HG03064 (cell line): ENCODE measurements around the gene ARNT2.
"Not testable (repeated sequence)": the region's sequence is repeated elsewhere in the genome, so short reads cannot be mapped to it uniquely, and the experiment has no call there.

Source experiments
- ATAC-seq: cut with Tn5 transposase; IDR thresholded peaks from one replicate; pipeline ENCODE4 v1.9.1; 2021; ENCODE audit warnings: low read depth; ENCODE audit not compliant: unreplicated experiment

Gene ARNT2

DNA sequence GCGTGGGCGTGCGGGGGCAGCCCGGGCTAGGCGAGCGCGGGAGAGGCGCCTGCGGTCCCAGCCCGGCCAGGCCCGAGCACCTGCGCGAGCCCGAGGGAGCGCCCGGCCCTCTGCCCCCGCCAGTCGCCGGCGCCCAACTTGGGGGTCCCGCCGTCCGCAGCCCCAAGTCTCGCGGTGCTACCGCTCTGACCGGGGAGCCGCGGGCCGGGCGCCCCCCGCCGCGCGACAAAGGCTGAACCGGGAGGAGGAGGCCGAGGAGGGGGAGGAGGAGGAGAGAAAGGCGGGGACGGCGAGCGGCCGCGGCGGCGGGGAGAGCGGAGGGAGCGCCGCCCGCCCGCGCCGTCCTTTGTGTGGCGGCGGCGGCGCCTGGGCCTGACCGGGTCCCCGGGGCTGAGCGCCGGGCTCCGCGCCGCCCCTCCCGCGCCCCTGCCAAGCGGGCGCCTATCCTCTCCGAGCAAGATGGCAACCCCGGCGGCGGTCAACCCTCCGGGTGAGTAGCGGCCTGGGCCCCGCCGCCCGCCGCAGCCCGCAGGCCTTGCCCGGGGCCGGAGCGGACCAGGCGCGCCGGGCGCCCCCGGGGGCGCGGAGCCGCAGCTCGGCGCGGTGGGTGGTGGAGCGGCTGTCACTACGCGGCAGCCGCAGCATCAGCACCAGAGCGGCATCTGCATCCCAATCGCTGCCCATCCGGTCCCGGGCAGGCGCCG, at the start of gene ARNT2:
Gene ARNT2, plus strand, starts transcription at position 326 of the 704 bp plus-strand sequence. Its CDS starts 134 bp downstream, at position 460.
- no peak for ATAC-seq

DNA sequence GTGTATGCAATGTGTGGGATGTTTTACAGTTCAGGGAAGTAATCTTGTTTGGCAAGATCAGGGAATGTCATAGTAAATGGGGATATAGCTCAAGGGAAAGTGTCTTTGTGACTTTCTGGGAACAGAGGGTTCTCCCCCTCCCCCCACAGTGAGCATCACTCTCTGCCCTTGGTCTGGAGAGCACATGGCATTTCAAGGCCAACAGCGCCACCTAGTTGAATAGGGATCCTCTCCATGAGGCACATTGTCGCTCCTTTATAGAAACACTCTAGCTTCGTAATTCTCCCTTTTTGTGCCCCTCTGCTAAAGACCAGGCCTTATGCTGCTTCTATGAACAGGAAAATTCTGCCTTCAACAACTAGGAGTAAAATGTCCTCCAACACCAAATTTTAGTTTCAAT, 37.1 kb upstream of the ARNT2 start:
- no peak for ATAC-seq

DNA sequence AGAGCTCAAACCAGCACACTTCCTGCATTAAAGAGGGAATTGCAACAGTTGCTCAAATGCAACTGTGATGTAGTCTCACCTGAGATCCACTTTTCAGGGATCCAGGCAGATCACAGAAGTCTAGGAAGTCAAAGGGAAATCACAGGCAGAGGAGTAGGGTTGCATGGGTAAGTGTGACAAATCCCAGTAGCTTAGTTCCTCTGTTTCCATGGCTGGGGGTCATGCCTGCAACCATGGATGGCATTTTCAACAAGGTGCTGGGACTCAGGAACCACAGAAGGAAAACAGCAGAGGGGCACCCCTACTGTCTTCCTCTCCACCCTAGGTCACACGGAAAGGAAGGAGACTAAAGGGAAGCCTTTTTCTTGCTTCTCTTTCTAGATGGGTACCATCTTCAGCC, 36.5 kb upstream of the ARNT2 start:
- ATAC-seq, result no peak

- no peak for ATAC-seq
Measured at GRCh38 chr15:80371924-80372323, 32.3 kb upstream of the ARNT2 start.

DNA sequence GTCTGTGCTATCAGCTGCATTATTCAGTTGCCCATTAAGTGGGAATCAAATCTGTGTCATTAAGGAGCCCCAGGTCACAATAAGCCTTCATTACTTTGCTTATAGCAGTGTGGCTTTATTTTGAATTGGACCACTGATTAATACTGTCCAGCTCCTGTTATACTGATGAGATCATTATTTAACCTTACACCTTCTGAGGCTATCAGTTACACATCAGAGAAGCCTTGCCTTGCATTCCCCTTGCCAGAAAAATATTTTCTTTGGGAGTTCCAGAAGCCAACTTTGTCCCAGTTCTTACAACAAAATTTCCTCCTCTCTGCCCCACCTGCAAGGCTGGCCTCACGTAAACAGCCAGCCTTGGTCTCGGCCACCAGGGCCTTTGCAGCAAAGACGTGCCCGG, 29.7 kb upstream of the ARNT2 start:
- no peak for ATAC-seq

GRCh38 chr15:80375968-80376891, 28.0 kb upstream of the ARNT2 start:
- ATAC-seq, result no peak

DNA sequence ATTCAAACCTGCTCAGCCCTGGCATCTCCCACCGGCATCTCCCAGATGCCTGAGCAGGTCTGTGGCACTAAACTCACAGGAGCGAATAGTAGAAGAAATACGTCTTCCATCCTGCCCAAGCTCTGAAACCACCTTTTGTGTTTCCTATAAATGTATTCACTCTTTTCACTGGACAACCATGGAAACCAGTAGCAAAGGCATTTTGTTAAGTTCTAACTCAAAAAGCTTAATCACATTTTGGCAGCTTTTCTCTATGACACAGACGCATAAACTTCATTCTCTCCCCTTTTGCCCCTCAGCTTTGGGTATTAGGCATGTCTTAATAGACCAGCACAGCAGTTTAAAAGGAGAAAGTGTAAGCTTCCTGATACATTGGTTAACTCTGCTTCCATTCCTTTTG, 24.5 kb upstream of the ARNT2 start:
- ATAC-seq, result no peak

- no peak for ATAC-seq
Measured at GRCh38 chr15:80380154-80380553, 24.0 kb upstream of the ARNT2 start.

GRCh38 chr15:80382285-80382684, 21.9 kb upstream of the ARNT2 start:
- no peak for ATAC-seq

DNA sequence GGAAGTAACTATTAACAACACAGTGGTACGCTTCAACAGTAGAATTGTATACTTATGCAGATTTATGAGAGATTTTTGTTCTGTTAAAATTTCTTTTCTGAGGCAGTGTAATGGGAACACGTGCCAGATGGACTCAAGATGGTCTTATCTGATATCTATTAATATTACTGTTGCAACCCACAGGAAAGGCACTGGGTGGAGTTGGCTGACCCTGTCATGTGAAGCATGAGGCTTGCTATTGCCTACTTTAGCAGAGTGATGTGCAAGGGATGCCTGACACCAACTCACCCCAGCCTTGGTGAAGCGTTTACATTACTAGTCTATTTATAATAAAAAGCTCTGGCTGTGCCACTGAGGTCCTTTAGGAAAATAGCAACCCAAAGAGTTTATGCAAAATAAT, 19.8 kb upstream of the ARNT2 start:
- ATAC-seq, result no peak

- no peak for ATAC-seq
Measured at GRCh38 chr15:80386151-80386550, 18.0 kb upstream of the ARNT2 start.

DNA sequence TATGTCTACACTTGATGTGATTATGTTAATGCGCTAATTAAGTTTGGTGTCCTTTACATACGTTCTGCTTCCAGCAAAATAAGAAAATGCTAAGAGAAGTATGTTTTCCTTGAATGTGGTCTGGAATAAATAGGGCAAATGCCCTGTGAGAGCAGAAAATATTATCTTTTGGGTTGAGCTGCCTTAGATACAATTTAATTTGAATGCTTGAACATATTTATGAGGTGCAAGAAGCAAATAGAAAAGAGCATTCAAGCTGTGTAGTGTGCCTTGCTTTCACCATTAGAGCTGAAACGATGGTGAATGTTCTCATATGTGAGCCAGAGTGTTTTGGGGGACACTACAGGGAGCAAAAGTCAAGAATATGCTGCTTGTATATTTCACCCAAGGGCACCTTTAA, 15.9 kb upstream of the ARNT2 start:
- ATAC-seq, result no peak

- no peak for ATAC-seq
Measured at GRCh38 chr15:80389370-80389769, 14.8 kb upstream of the ARNT2 start.

- not testable (repeated sequence) for ATAC-seq
Measured at GRCh38 chr15:80390942-80391341, 13.2 kb upstream of the ARNT2 start.

DNA sequence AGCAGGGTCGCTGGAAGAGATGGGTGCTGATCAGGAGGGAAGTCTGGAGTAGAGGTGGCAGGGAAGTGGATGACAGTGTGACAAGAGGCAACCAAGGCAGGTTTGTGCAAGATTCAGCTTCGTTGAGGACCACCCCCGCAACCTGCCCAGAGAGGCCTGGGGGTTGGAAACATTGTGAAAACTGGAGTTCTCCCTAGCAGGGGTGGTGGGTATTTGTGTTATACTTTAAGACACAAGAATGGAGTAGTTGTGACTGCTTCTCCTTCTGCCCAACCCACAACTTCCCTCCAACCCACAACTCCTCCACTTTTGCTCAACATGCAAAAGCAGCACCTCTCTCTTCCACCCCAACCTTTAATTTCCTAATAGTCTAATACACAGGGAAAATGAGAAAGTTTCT, 8.6 kb upstream of the ARNT2 start:
- ATAC-seq, result no peak

DNA sequence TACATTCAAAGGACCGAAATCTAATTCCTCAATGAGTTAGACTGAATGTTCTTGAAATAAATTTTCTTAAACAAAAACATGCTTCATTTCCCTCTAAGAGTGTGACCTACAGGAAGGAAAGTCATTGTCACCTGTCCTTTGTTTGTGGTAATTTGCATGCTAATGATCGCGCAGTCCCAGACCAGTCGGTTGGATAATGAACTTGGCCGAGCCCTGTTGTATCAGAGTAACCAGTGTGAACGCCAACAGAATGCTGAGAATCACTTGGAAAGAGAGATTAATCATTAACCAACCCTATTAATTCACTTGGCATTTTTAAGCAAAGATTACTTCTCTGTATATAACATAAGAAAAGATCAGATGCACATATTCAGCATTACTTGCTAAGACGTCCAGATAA, 8.1 kb upstream of the ARNT2 start:
- ATAC-seq, result no peak

DNA sequence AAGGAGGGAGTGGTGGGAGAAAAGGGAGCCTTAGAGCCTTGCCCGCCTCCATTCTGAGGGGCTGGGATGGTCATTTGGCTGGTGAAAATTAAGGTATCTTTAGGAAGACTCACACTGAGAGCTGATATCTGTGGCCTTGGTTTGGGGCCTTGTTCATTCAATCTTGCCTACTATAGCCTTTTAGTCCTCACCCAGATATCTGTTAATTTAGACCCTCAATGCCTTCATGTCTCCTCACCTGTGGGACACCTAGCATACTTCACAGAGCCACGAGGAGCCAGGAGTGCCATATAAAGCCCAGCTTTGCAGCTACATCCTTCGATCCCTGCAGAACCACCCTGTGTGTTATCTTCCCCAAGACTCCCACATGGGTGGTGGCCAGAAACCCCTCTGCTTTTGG, 4.7 kb upstream of the ARNT2 start:
- no peak for ATAC-seq

- ATAC-seq, result no peak
Measured at GRCh38 chr15:80401456-80401855, 2.7 kb upstream of the ARNT2 start.

DNA sequence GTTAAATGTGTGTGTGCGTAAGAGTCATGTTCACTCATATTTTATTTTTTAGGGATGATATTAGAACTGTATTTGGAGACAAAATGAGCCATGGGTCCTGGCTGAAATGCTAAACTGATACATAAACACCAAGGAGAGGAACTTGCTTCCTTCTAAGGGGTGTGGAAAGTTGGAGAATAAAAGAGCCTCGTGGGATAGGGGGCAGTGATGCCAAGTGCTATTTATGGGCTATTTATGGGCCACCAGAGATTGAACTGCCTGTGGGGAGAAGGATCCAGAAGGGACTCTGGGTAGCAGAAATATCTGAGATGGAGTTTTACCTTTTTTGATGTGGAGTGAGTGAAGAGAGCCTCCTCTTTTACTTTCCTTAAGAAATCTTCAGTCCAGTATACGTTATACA, 1.8 kb upstream of the ARNT2 start:
- ATAC-seq, result no peak

- ATAC-seq, result no peak
Measured at GRCh38 chr15:80403712-80404056, 498 bp upstream of the ARNT2 start.

DNA sequence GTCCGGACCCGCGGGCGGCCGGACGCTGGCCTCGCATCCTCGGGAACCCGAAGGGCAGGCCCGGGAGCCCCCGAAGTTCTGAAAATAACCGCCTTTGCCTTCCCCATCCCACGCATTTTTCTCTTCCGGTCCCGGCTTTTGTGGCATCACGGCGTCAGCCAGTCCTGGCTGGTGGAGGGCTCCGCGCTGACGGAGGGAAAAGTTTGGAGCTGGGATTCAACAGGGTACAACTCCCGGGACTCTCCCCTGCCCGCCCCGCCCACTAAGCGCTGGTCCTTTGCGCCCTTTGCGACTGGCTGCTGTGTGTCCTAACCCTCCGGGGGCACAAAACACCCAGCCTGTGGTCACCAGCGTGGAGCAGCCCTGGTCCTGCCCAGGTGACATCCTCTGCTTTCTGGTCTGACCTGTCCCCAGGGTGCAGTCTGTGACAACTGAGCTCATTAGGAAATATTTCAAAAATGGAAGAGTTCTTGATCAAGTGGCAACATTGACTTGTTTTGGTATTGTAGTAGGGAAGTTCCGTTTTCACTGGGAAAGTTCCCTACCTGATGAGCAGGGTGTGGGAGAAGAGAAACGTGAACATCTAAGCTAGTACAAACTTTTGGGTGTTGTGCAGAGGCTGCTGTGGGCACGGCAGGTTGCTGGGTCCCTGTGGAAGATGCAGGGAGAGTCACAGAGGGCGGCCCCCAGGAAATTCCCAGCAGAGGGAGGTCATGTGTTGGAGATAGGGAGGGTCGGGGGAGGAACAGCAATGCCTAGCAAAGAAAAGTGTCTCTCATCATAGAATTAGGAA, 775 bp downstream of the ARNT2 start:
- ATAC-seq, result no peak
